K562 (cell line): ENCODE data around the gene RACGAP1. TPM values are rescaled to one million over a fixed set of nuclear protein-coding genes. Genes with fewer than 3 reads are reported as not detected.

Source experiments
- ATAC-seq: fragments of 200-7000 bp; cut with Tn5 transposase; 3 replicates; pipeline ENCODE4 v1.9.1; 2020; ENCODE audit warnings: moderate library complexity
- BruUV-seq: library from RNA; stranded (reverse); fragments of 400-500 nt; replicated peaks from 2 replicates; lab custom pipeline; 2021; lab: Mats Ljungman, UMichigan
- CTCF ChIA-PET: fragments of 300-600 bp; formaldehyde crosslinking; extraction: SDS; loops from one replicate; lab custom pipeline; 2021; ENCODE audit warnings: low intra/inter-chr PET ratio; lab: Yijun Ruan, JAX
- POLR2A ChIA-PET: fragments of 300-600, 350-650 bp; sonication (Branson Sonifier 250); formaldehyde crosslinking; extraction: SDS; loops from one replicate; lab custom pipeline; 2021; ENCODE audit warnings: antibody characterized with exemption, inconsistent platforms; lab: Yijun Ruan, JAX
- DNase-seq, 4 experiments: peaks; one replicate each; pipeline versions ENCODE4 v3.0.0 to v3.0.0-alpha.2; 2011 to 2018; ENCODE audit warnings: low spot score in 3 of 4, mixed read lengths in 3 of 4; ENCODE audit errors: extremely low read depth in 1 of 4
- FAIRE-seq: peaks from 2 replicates; lab custom pipeline; 2011; peaks lifted over from hg19 to GRCh38; lab: Jason Lieb, UNC
- H2AFZ ChIP-seq: 2 replicates; pipeline ENCODE4 v1.6.0; 2011; ENCODE audit warnings: low read depth, low read length, control low read depth, inconsistent platforms
- H3K27ac ChIP-seq: fragments of 200-600 bp; 3 replicates; pipeline ENCODE4 v1.8.0; 2011; ENCODE audit warnings: low read depth, mild to moderate bottlenecking, control low read depth, inconsistent platforms, low read length, moderate library complexity, mixed read lengths; ENCODE audit errors: extremely low read depth
- H3K27me3 ChIP-seq, 2 experiments: fragments of 300-600 bp in 1 of 2; 2 replicates in 1 of 2; 3 replicates in 1 of 2; pipeline versions ENCODE4 v1.6.0 to v1.8.0; 2011; ENCODE audit warnings: inconsistent platforms in 2 of 2, low read length in 2 of 2, mild to moderate bottlenecking in 1 of 2, mixed read lengths in 1 of 2, moderate library complexity in 1 of 2; ENCODE audit not compliant: control insufficient read depth in 2 of 2, insufficient read depth in 2 of 2
- H3K36me3 ChIP-seq: fragments of 300-600 bp; 3 replicates; pipeline ENCODE4 v1.8.0; 2011; ENCODE audit warnings: mild to moderate bottlenecking, low read length, inconsistent platforms; ENCODE audit not compliant: control insufficient read depth, insufficient read depth
- H3K4me1 ChIP-seq, 2 experiments: fragments of 200-600 bp in 1 of 2; replicated peaks in 1 of 2; 2 replicates in 1 of 2; 3 replicates in 1 of 2; pipeline versions ENCODE4 v1.5.1 to v1.8.0; 2011; ENCODE audit warnings: inconsistent platforms in 2 of 2, low read length in 2 of 2, mild to moderate bottlenecking in 1 of 2, mixed read lengths in 1 of 2, moderate library complexity in 1 of 2; ENCODE audit not compliant: control insufficient read depth in 2 of 2, insufficient read depth in 2 of 2
- H3K4me2 ChIP-seq: 2 replicates; pipeline ENCODE4 v1.6.1; 2011; ENCODE audit warnings: low read length, control low read depth, inconsistent platforms, mixed read lengths; ENCODE audit not compliant: insufficient read depth
- H3K4me3 ChIP-seq: fragments of 200-600 bp; sonication (generic), shearing (Covaris generic); 2 replicates; pipeline ENCODE4 v1.5.1; 2016; ENCODE audit warnings: control low read depth, inconsistent platforms
- H3K79me2 ChIP-seq: fragments of 200-600 bp; 3 replicates; pipeline ENCODE4 v1.8.0; 2011; ENCODE audit warnings: low read length, inconsistent platforms; ENCODE audit not compliant: control insufficient read depth, insufficient read depth
- H3K9ac ChIP-seq, 2 experiments: 2 replicates each; pipeline versions ENCODE4 v1.6.0 to v1.6.1; 2011; ENCODE audit warnings: low read depth in 2 of 2, low read length in 2 of 2, control low read depth in 1 of 2, inconsistent platforms in 1 of 2, mild to moderate bottlenecking in 1 of 2, mixed read lengths in 1 of 2; ENCODE audit not compliant: insufficient read depth in 1 of 2
- H3K9me1 ChIP-seq: one replicate; pipeline ENCODE4 v1.6.0; 2011; ENCODE audit warnings: inconsistent platforms, mild to moderate bottlenecking, low read length, moderate library complexity; ENCODE audit not compliant: control insufficient read depth, insufficient read depth
- H3K9me3 ChIP-seq: replicated peaks from 2 replicates; pipeline ENCODE4 v1.5.1; 2011; ENCODE audit warnings: low read depth, low read length, inconsistent platforms; ENCODE audit not compliant: control insufficient read depth, insufficient read depth
- H4K20me1 ChIP-seq: replicated peaks from 2 replicates; pipeline ENCODE4 v1.6.1; 2011; ENCODE audit warnings: low read length, inconsistent platforms, mixed read lengths; ENCODE audit not compliant: control insufficient read depth, insufficient read depth
- CEBPZ ChIP-seq: fragments of 150-350 bp; IDR thresholded peaks from 2 replicates; pipeline ENCODE4 v1.6.1; 2014; ENCODE audit warnings: low read depth, mild to moderate bottlenecking, low read length, borderline replicate concordance
- HEY1 ChIP-seq: fragments of 250-450 bp; sonication (Bioruptor Pico); IDR thresholded peaks from 2 replicates; pipeline ENCODE4 v1.5.0; 2020; ENCODE audit warnings: mild to moderate bottlenecking, moderate library complexity, borderline replicate concordance
- HIVEP1 ChIP-seq: fragments of 250-450 bp; sonication (Bioruptor Pico); IDR thresholded peaks from 2 replicates; pipeline ENCODE4 v1.4.0; 2020; ENCODE audit warnings: mild to moderate bottlenecking
- L3MBTL2 ChIP-seq: fragments of 450-650 bp; IDR thresholded peaks from 2 replicates; pipeline ENCODE4 v1.6.1; 2016; ENCODE audit warnings: mild to moderate bottlenecking, moderate library complexity
- NR2C1 ChIP-seq, 2 experiments: fragments of 450-650 bp; IDR thresholded peaks; 2 replicates each; pipeline ENCODE4 v1.6.1; 2017; ENCODE audit warnings: mild to moderate bottlenecking in 2 of 2, antibody characterized with exemption in 1 of 2, inconsistent platforms in 1 of 2, missing compliant biosample characterization in 1 of 2, missing genetic modification characterization in 1 of 2
- NR3C1 ChIP-seq: sonication (generic); formaldehyde crosslinking; IDR thresholded peaks from 2 replicates; pipeline ENCODE4 v1.8.1; 2022; ENCODE audit warnings: missing genetic modification reagents
- RBM22 ChIP-seq: fragments of 200-400 bp; formaldehyde crosslinking; IDR thresholded peaks from 2 replicates; pipeline ENCODE4 v1.6.1; 2018; ENCODE audit warnings: low read length, low read depth; ENCODE audit not compliant: poor library complexity, severe bottlenecking
- STAT5A ChIP-seq: IDR thresholded peaks from 2 replicates; pipeline ENCODE4 v1.6.1; 2012; ENCODE audit warnings: low read length, inconsistent platforms, borderline replicate concordance
- ZBTB49 ChIP-seq: sonication (generic); formaldehyde crosslinking; IDR thresholded peaks from 2 replicates; pipeline ENCODE4 v1.8.0; 2022; ENCODE audit warnings: missing genetic modification reagents, mild to moderate bottlenecking, borderline replicate concordance
- ZNF766 ChIP-seq: fragments of 200-800 bp; sonication (Bioruptor generic); conservative IDR thresholded peaks from 2 replicates; pipeline ENCODE4 v1.6.1; 2016; ENCODE audit warnings: missing genetic modification characterization, missing compliant biosample characterization
- in situ Hi-C: fragments of 300-500 bp; cut with MboI; formaldehyde crosslinking; loops from 4 replicates; pipeline ENCODE4 v1.15.0; 2018; ENCODE audit warnings: inconsistent platforms, mixed read lengths
- intact Hi-C: fragments of 100-400 bp; cut with micrococcal nuclease; formaldehyde crosslinking; loops from 2 replicates; pipeline ENCODE4 v1.14.2; 2022
- polyA plus RNA-seq, 8 experiments: library from polyadenylated mRNA; depleted of rRNA in 4 of 8; stranded (reverse) in 5 of 8; unstranded in 3 of 8; fragments of >200 nt; fragmentation: Nextera tagmentation in 2 of 8; fragmentation: Illumina TruSeq in 1 of 8; extraction: Ambion mirVana in 2 of 8; extraction: Trizol in 1 of 8; gene quantifications; 2 replicates each; pipeline versions ENCODE4 v1.2.1 to v1.2.3, GENCODE V29; 2011 to 2014; ENCODE audit warnings: inconsistent platforms in 1 of 8, missing spikeins in 1 of 8
- total RNA-seq, 7 experiments: library from RNA; depleted of rRNA in 6 of 7; stranded (reverse); fragments of >200 nt in 6 of 7; fragmentation: Illumina TruSeq in 2 of 7; extraction: Trizol in 2 of 7; gene quantifications; 2 replicates each; pipeline versions ENCODE4 v1.2.1 to v1.2.3, GENCODE V29; 2011 to 2021; ENCODE audit warnings: low replicate concordance in 1 of 7
- TF ChIP-seq, protein P1 (sequence below): conservative IDR thresholded peaks from 2 replicates; pipeline ENCODE4 v1.6.1; 2011; ENCODE audit warnings: low read depth, mild to moderate bottlenecking, low read length; ENCODE audit not compliant: control insufficient read depth

The RACGAP1 gene
- total and polyA plus RNA-seq, 9 of the 15 experiments (the other 6 are each of a cell fraction or from before 2014, with no cell fraction given), result 56.4 to 92.9 (median 71.8) TPM

DNA sequence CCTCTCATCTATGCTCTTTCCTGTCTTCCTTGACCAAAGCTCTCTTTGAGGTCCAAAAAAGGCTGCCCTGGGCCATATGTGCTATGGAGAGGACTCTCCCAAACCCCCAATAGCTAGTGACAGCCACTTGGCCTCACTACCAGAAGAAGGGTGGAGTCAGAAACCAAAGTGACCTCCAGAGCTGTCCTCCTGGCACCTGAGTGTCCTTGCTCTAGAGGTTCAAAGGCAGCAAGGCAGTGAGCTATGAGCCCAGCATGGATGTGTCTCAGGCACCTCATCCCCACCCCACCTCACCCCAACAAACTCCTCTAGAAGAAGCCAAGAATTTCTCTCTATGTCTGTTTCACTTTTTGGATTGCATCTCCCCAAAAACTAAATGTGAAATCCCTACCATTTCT lies 67.7 kb downstream of the RACGAP1 start:
- no peaks in the 10 kb centered on the region for H3K9me3 ChIP-seq
- ChIA-PET POLR2A (interaction anchor here (0.7 to 1.7 kb wide), 2 partner anchors 8 to 12 kb away, joined by 4 read pairs; partner anchors contain the start of gene AQP2), CTCF (no interaction called here)
- DNase-seq (no peak), ATAC-seq (no peak), FAIRE-seq (no peak)
- intact Hi-C loops, result no loop called here
- H3K36me3 ChIP-seq, result no peaks in the 10 kb centered on the region
- H3K79me2 ChIP-seq, result no peaks in the 10 kb centered on the region
- peaks cover 11 to 43% of the 10 kb centered on the region in 2 experiments; a peak in 4 of 5 replicates for H3K27me3 ChIP-seq
- no peak overlapping the region for H3K27ac ChIP-seq
- in situ Hi-C loops, result no loop called here
- peaks cover 0 to 22% of the 10 kb centered on the region in 2 experiments; a peak in 1 of 5 replicates for H3K4me1 ChIP-seq
- H3K4me3 ChIP-seq, result no peak overlapping the region
- no peak overlapping the region for H3K9ac ChIP-seq
- BruUV-seq, result no TSS peak
- no peaks in the 10 kb centered on the region for H3K9me1 ChIP-seq
- TF ChIP-seq STAT5A (no peak), CEBPZ (no peak), NR3C1 (CRISPR knock-in tag) (no peak), ZBTB49 (CRISPR knock-in tag) (no peak), RBM22 (no peak), HEY1 (no peak), NR2C1 (IDR thresholded peaks at IDR 0.05) (no peak), NR2C1 (tag; IDR thresholded peaks at IDR 0.05) (no peak), HIVEP1 (no peak), L3MBTL2 (no peak), ZNF766 (no peak)
- TF ChIP-seq, protein P1, sequence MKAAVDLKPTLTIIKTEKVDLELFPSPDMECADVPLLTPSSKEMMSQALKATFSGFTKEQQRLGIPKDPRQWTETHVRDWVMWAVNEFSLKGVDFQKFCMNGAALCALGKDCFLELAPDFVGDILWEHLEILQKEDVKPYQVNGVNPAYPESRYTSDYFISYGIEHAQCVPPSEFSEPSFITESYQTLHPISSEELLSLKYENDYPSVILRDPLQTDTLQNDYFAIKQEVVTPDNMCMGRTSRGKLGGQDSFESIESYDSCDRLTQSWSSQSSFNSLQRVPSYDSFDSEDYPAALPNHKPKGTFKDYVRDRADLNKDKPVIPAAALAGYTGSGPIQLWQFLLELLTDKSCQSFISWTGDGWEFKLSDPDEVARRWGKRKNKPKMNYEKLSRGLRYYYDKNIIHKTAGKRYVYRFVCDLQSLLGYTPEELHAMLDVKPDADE, result no peak
- no peaks in the 10 kb centered on the region for H4K20me1 ChIP-seq
- H3K4me2 ChIP-seq, result no peak overlapping the region
- no peak overlapping the region for H2AFZ ChIP-seq
